ENCODE results near the gene UCK2.

UCK2 gene

GRCh38 chr1:165941531-165941930 lies 114.1 kb downstream of the UCK2 start:
- H3K4me3 ChIP-seq (ENCODE audit: low read depth, low read length) = no peak overlapping the region
- no peak for TF ChIP-seq CTCF (IDR thresholded peaks at IDR 0.05; ENCODE audit: low read depth, low read length)

- H3K4me3 ChIP-seq (ENCODE audit: low read depth, low read length) = no peak overlapping the region
- no peak for TF ChIP-seq CTCF (IDR thresholded peaks at IDR 0.05; ENCODE audit: low read depth, low read length)
Observed at GRCh38 chr1:165942062-165942461, 114.6 kb downstream of the UCK2 start.

GRCh38 chr1:165942927-165943597 lies 115.6 kb downstream of the UCK2 start:
- H3K4me3 ChIP-seq (ENCODE audit: low read depth, low read length) = no peak overlapping the region
- TF ChIP-seq CTCF (IDR thresholded peaks at IDR 0.05; ENCODE audit: low read depth, low read length) = no peak

- no peak for TF ChIP-seq CTCF (IDR thresholded peaks at IDR 0.05; ENCODE audit: low read depth, low read length)
Observed at GRCh38 chr1:165945911-165946310, 118.5 kb downstream of the UCK2 start.

GRCh38 chr1:165947797-165948455 lies 120.5 kb downstream of the UCK2 start:
- TF ChIP-seq CTCF (IDR thresholded peaks at IDR 0.05; ENCODE audit: low read depth, low read length) = no peak
- no peak overlapping the region for H3K4me3 ChIP-seq (ENCODE audit: low read depth, low read length)

More at GRCh38 chr1:165945911-165946310, 118.5 kb downstream of the UCK2 start:
- H3K4me3 ChIP-seq (ENCODE audit: low read depth, low read length) = no peak overlapping the region

- H3K4me3 ChIP-seq (ENCODE audit: low read depth, low read length) = no peak overlapping the region
- TF ChIP-seq CTCF (IDR thresholded peaks at IDR 0.05; ENCODE audit: low read depth, low read length) = no peak
Observed at GRCh38 chr1:165949335-165950130, 122.1 kb downstream of the UCK2 start.

GRCh38 chr1:165954940-165955339 lies 127.5 kb downstream of the UCK2 start:
- TF ChIP-seq CTCF (IDR thresholded peaks at IDR 0.05; ENCODE audit: low read depth, low read length) = no peak
- no peak overlapping the region for H3K4me3 ChIP-seq (ENCODE audit: low read depth, low read length)
